ENCODE data around the gene PTPRR. TPM values are rescaled to one million over a fixed set of nuclear protein-coding genes. Genes with fewer than 3 reads are reported as not detected.

Gene PTPRR
- total and polyA plus RNA-seq, 2 donors (not counting 3 experiments of a cell fraction or from before 2014, with no cell fraction given): 0.46 to 1.1 TPM

GRCh38 chr12:70671698-70672097 is 248.8 kb downstream of the PTPRR start:
- H3K36me3 ChIP-seq (ENCODE audit: control insufficient read depth in 2 of 2, extremely low read depth in 1 of 2, insufficient read depth in 2 of 2, low read length in 2 of 2): no peaks in the 10 kb centered on the region
- H2AFZ ChIP-seq (ENCODE audit: low read depth, low read length): no peak overlapping the region
- H3K27ac ChIP-seq (ENCODE audit: insufficient read depth, low read depth, low read length): peak overlapping the region; percentile 39
- POLR2A ChIA-PET: no interaction called here
- H3K4me2 ChIP-seq (ENCODE audit: insufficient read depth, low read length): no peak overlapping the region
- FAIRE-seq (no peak), DNase-seq (ENCODE audit: low read depth, low spot score) (no peak)
- no peaks in the 10 kb centered on the region for H4K20me1 ChIP-seq (replicated peaks; ENCODE audit: control insufficient read depth, extremely low read depth, insufficient read depth, low read length)
- CTCF ChIA-PET: interaction anchor here (1.4 to 1.8 kb wide), 2 partner anchors 10 to 48 kb away, joined by 3 to 4 read pairs; no protein-coding TSS in a partner anchor
- no peak overlapping the region for H3K4me3 ChIP-seq (replicated peaks in 1 of 3; ENCODE audit: insufficient read depth in 1 of 3, low read depth in 1 of 3, low read length in 3 of 3)
- no TSS peak for BruUV-seq (replicated peaks)
- H3K4me1 ChIP-seq (ENCODE audit: control insufficient read depth, extremely low read depth, insufficient read depth, low read length): peaks cover 12% of the 10 kb centered on the region
- H3K27me3 ChIP-seq (ENCODE audit: control insufficient read depth in 2 of 2, insufficient read depth in 2 of 2, low read length in 2 of 2): no peaks in the 10 kb centered on the region
- dilution Hi-C loops (cut with MboI; ENCODE audit: extremely low pct_ligation_motif_present, low sequenced_read_pairs): no loop called here
- TF ChIP-seq GATA2 (IDR thresholded peaks at IDR 0.05; ENCODE audit: insufficient read depth, insufficient read length, low read depth, low read length): no peak
- TF ChIP-seq CTCF (IDR thresholded peaks at IDR 0.05; ENCODE audit: extremely low read depth in 1 of 2, insufficient read depth in 1 of 2, low read depth in 1 of 2, low read length in 2 of 2): no peak
- TF ChIP-seq POLR2AphosphoS5 (IDR thresholded peaks at IDR 0.05; ENCODE audit: insufficient read depth, low read depth, low read length): no peak
- no peak for TF ChIP-seq MAX (IDR thresholded peaks at IDR 0.05; ENCODE audit: insufficient read depth, insufficient read length)
- TF ChIP-seq MYC (IDR thresholded peaks at IDR 0.05; ENCODE audit: low read depth, low read length): no peak
- no peaks in the 10 kb centered on the region for H3K9me1 ChIP-seq (replicated peaks; ENCODE audit: control insufficient read depth, extremely low read depth, insufficient read depth, low read length)
- intact Hi-C loops (cut with micrococcal nuclease): loop anchor here (1.0 to 2.0 kb wide), 4 partner anchors 10 to 47 kb away; partner anchors contain the start of gene PTPRB
- H3K9ac ChIP-seq (replicated peaks; ENCODE audit: extremely low read depth, insufficient read depth, low read length): no peak overlapping the region
- no peaks in the 10 kb centered on the region for H3K9me3 ChIP-seq (replicated peaks; ENCODE audit: control insufficient read depth, insufficient read depth, low read length)
- H3K79me2 ChIP-seq (ENCODE audit: control insufficient read depth, insufficient read depth, low read length): no peaks in the 10 kb centered on the region
